ELF-1 (cell line): ENCODE measurements around the gene ZNF587B.
"Not testable (repeated sequence)": the region's sequence is repeated elsewhere in the genome, so short reads cannot be mapped to it uniquely, and the experiment has no call there.

Experiments
- DNase-seq: peaks from one replicate; pipeline ENCODE4 v3.0.0-alpha.2; 2016; ENCODE audit warnings: low read depth, low spot score

Gene ZNF587B

GRCh38 chr19:57818378-57818777 lies 11.7 kb upstream of the ZNF587B start:
- DNase-seq: no peak

GRCh38 chr19:57819475-57820148 lies 10.5 kb upstream of the ZNF587B start:
- peak; percentile 94 for DNase-seq

DNA sequence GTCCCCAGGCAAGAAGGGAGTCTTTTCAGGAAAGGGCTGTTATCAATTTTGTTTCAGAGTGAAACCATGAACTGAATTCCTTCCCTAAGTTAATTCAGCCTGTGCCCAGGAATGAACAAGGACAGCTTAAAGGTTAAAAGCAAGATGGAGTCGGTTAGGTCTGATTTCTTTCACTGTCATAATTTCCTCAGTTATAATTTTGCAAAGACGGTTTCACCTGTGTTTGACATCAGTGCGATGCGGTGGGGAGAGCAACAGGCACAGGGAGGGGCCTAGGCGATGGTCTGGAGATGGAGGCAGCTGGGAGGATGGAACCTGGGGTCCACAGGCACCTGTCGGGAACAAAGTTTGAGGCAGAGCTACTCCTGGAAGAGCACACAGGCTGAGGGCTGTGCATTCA lies 9.5 kb upstream of the ZNF587B start:
- DNase-seq: no peak

DNA sequence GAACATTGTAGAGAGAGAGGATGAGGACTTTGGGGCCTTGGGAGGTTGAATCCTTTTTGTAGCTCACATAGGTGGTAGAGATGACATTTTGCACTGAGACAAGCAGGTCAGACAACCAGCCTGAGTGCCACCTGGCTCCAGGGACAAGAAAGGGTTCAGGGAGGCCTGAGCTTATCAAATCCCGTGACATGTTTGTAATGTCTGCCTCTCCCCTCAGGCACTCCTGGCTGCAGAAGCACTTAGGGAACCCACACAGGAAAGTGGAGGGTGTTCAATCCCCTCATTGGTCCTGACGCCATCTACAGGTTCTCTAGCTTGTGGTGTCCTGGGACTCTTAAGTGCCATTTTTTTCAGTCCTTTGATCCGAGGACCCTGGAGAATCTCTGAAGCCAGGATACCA lies 9.0 kb upstream of the ZNF587B start:
- not testable (repeated sequence) for DNase-seq

DNA sequence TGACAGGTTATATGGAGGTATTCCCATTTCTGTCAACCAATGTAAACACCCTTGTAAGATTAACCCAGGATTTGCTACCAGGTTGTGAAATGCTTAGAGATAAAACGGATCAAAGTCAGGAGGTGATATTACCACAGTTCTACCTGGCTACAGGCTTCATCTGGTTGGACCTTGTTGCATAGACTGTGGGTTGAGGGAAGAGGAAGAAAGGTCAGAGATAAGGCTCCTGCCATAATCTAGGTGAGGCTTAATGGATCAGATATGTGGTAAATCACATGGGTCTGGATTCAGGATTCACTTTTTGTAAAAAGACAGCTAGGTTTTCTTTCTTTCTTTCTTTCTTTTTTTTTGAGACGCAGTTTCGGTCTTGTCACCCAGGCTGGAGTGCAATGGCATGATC lies 8.6 kb upstream of the ZNF587B start:
- DNase-seq: not testable (repeated sequence)

DNA sequence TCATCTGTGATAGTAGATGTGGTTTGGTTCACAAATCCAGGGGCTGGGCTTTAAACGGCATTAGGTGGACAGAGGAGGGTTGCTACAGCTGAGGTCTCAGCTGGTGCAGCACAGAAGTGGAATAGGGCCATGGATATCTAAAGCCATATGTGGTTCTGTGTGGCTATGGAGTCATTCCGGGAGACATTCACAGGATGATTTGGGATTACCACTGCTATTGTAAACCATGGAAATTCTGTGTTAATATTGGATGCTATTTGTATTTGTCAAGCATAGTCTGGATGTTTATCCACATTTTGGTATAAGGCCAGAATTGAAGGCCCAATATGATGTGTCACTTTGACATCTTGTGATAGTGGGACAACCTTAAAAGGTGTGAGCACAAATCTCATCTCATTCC lies 6.9 kb upstream of the ZNF587B start:
- DNase-seq: not testable (repeated sequence)

DNA sequence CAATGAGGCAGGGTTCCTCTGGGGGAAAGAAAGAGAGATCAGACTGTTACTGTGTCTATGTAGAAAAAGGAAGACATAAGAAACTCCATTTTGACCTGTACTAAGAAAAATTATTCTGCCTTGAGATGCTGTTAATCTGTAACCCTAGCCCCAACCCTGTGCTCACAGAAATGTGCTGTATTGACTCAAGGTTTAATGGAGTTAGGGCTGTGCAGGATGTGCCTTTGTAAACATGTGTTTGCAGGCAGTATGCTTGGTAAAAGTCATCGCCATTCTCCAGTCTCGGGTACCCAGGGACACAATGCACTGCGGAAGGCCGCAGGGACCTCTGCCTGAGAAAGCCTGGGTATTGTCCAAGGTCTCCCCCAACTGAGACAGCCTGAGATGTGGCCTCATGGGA lies 6.5 kb upstream of the ZNF587B start:
- DNase-seq: not testable (repeated sequence)

DNA sequence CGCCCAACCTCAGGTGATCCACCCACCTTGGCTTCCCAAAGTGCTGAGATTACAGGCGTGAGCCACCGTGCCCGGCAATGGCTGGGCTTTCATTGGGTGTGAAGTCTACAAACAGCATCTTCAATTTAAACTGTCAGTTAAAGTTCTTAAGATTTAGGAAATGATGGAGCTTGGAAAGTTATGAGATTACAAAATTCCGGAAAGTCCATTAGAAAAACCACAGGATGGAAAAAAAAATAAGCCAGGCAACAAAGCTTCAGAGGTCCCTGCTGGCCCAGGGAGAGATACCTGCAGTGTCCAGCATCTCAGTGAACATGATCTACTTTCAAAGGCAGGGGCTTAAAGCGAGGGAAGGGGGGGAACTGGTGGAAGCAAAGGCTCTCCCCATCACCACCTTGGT lies 4.6 kb upstream of the ZNF587B start:
- no peak for DNase-seq

GRCh38 chr19:57829316-57829715 lies 783 bp upstream of the ZNF587B start:
- DNase-seq: peak; percentile 49

GRCh38 chr19:57836991-57837390 lies 6.9 kb downstream of the ZNF587B start:
- not testable (repeated sequence) for DNase-seq

GRCh38 chr19:57838622-57839191 lies 8.6 kb downstream of the ZNF587B start:
- not testable (repeated sequence) for DNase-seq

- no peak for DNase-seq
Observed at GRCh38 chr19:57841122-57841763, 11.1 kb downstream of the ZNF587B start.

GRCh38 chr19:57847164-57847563 lies 17.1 kb downstream of the ZNF587B start:
- DNase-seq: not testable (repeated sequence)

DNA sequence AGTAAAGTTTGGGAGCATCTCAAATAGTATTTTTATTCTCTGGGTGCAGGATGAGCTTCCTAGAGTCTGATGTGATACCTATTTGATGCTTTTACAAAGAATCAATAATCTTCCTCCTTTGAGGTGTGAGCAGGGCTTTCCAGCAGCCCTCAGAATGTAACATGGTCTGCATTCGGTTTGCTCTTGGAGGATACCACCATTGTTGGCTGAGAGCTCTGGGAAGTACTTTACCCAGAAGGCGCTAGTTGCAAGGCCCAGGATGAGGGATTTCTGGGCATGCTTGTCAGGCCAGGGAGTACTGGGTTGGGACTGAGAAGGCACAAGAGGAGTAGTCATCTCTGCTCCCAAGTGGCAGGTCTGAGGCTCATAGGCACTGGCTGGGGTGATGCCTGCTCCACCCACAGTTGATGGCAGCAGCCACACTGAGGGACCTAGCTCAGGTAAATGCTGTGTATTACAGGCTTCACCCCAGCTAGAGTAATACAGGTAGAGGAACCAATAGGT lies 19.1 kb downstream of the ZNF587B start:
- DNase-seq: peak; percentile 43

- peak; percentile 84 for DNase-seq
Observed at GRCh38 chr19:57849666-57850473, 19.8 kb downstream of the ZNF587B start, which contains the start of gene ZNF587. Gene ZNF587, plus strand, starts transcription at chr19:57849859. Its CDS starts 180 bp downstream, at chr19:57850039.

DNA sequence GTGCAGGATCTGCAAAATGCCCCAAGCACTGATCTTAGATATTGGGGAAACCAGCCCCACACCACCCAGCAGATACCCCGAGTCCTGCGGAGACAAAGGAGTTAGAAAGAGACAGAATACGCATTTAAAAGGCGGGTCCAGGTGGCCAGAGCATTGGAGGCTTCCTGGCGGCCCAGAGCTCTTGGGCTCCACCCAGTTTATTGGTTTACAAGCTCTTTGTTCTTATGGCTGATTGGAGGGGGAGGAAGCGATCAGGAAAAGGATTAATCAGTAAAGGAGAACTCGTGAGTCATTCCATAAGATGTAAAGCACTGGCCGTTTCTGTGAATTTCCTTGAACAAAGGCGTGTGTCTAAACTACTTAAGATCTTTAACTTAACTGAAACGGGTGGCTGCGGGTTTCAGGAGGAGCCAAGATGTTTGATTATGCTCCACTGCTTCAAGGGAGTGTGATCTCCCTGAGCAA lies 20.5 kb downstream of the ZNF587B start:
- peak; percentile 77 for DNase-seq

DNA sequence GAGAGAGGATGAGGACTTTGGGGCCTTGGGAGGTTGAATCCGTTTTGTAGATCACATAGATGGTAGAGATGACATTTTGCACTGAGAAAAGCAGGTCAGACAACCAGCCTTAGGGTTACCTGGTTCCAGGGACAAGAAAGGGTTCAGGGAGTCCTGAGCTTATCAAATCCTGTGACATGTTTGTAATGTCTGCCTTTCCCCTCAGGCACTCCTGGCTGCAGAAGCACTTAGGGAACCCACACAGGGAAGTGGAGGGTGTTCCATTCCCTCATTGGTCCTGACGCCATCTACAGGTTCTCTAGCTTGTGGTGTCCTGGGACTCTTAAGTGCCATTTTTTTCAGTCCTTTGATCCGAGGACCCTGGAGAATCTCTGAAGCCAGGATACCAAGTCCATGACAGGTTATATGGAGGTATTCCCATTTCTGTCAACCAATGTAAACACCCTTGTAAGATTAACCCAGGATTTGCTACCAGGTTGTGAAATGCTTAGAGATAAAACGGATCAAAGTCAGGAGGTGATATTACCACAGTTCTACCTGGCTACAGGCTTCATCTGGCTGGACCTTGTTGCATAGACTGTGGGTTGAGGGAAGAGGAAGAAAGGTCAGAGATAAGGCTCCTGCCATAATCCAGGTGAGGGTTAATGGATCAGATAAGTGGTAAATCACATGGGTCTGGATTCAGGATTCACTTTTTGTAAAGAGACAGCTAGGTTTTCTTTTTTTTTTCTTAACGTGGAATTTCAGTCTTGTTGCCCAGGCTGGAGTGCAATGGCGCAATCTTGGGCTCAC lies 21.9 kb downstream of the ZNF587B start:
- not testable (repeated sequence) for DNase-seq

- not testable (repeated sequence) for DNase-seq
Observed at GRCh38 chr19:57854117-57854516, 24.0 kb downstream of the ZNF587B start.

DNA sequence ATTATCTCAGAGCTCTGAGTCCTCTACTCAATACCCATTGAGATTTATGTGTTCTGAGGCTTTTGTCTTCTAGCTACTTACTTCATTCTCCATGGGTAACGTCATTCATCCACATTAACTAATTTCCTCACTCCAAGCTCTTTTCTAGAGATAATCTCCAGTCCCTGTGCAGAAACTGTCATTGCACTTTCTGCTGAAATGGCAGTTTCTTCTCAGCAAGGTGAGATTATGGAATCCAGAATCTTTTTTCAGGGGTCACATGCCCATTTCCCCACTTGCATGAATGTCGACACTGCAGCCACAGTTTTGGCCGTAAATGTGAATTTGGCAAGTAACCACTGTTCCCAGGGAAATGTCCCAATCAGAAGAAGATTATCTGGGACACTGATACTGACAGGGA lies 32.3 kb downstream of the ZNF587B start:
- DNase-seq: not testable (repeated sequence)

GRCh38 chr19:57867868-57868492 lies 37.9 kb downstream of the ZNF587B start:
- peak; percentile 33 for DNase-seq
